HepG2 (cell line): ENCODE data around the gene SORL1-AS1.

Source experiments
- AHR ChIP-seq: IDR thresholded peaks from 2 replicates; pipeline ENCODE4 v1.6.1; 2018; ENCODE audit warnings: missing genetic modification reagents, missing compliant biosample characterization
- BRD4 ChIP-seq: sonication (generic); formaldehyde crosslinking; IDR thresholded peaks from 2 replicates; pipeline ENCODE4 v1.4.0; 2020; ENCODE audit warnings: missing genetic modification reagents
- CREM ChIP-seq, 2 experiments: sonication (generic) in 1 of 2; formaldehyde crosslinking in 1 of 2; IDR thresholded peaks; 2 replicates each; pipeline versions ENCODE4 v1.4.0 to v1.6.1; 2016 to 2020; ENCODE audit warnings: antibody characterized with exemption in 1 of 2, mild to moderate bottlenecking in 1 of 2, missing genetic modification reagents in 1 of 2
- EP300 ChIP-seq, 3 experiments: sonication (generic) in 1 of 3; formaldehyde crosslinking in 1 of 3; IDR thresholded peaks; 2 replicates each; pipeline versions ENCODE4 v1.5.1 to v1.6.1; 2011 to 2020; ENCODE audit warnings: low read depth in 2 of 3, low read length in 2 of 3, borderline replicate concordance in 1 of 3, improper control_type of control experiment in 1 of 3, mild to moderate bottlenecking in 1 of 3, missing genetic modification reagents in 1 of 3, moderate library complexity in 1 of 3
- HCFC1 ChIP-seq: fragments of 150-350 bp; IDR thresholded peaks from 2 replicates; pipeline ENCODE4 v1.6.1; 2014; ENCODE audit warnings: low read depth, low read length
- ISL2 ChIP-seq: sonication (generic); formaldehyde crosslinking; IDR thresholded peaks from 2 replicates; pipeline ENCODE4 v1.5.0; 2020; ENCODE audit warnings: missing genetic modification reagents
- LCORL ChIP-seq, 2 experiments: fragments of 450-650 bp in 1 of 2; sonication (generic) in 1 of 2; formaldehyde crosslinking in 1 of 2; IDR thresholded peaks; 2 replicates each; pipeline versions ENCODE4 v1.5.0 to v1.6.1; 2017 to 2020; ENCODE audit warnings: antibody characterized with exemption in 1 of 2, missing genetic modification reagents in 1 of 2
- MAF1 ChIP-seq: sonication (generic); formaldehyde crosslinking; IDR thresholded peaks from 2 replicates; pipeline ENCODE4 v1.5.0; 2020; ENCODE audit warnings: missing genetic modification reagents, borderline replicate concordance
- MEF2D ChIP-seq: sonication (generic); formaldehyde crosslinking; IDR thresholded peaks from 2 replicates; pipeline ENCODE4 v1.5.1; 2020; ENCODE audit warnings: mild to moderate bottlenecking, missing genetic modification reagents
- POLR2AphosphoS5 ChIP-seq: IDR thresholded peaks from 2 replicates; pipeline ENCODE4 v1.6.1; 2012; ENCODE audit warnings: low read depth, low read length
- SMARCC2 ChIP-seq: fragments of 450-650 bp; IDR thresholded peaks from 2 replicates; pipeline ENCODE4 v1.6.1; 2017; ENCODE audit warnings: antibody characterized with exemption, mild to moderate bottlenecking
- TFAP4 ChIP-seq: sonication (generic); IDR thresholded peaks from 2 replicates; pipeline ENCODE4 v1.6.1; 2016; ENCODE audit warnings: low read depth, borderline replicate concordance
- ZBTB49 ChIP-seq: sonication (generic); formaldehyde crosslinking; IDR thresholded peaks from 2 replicates; pipeline ENCODE4 v1.4.0; 2020; ENCODE audit warnings: missing genetic modification reagents, borderline replicate concordance
- ZFP41 ChIP-seq: sonication (generic); formaldehyde crosslinking; IDR thresholded peaks from 2 replicates; pipeline ENCODE4 v1.4.0; 2020; ENCODE audit warnings: mild to moderate bottlenecking, missing genetic modification reagents, borderline replicate concordance
- ZFY ChIP-seq: sonication (generic); formaldehyde crosslinking; IDR thresholded peaks from 2 replicates; pipeline ENCODE4 v1.4.0; 2020; ENCODE audit warnings: missing genetic modification reagents
- ZKSCAN1 ChIP-seq: fragments of 150-350 bp; IDR thresholded peaks from 2 replicates; pipeline ENCODE4 v1.6.1; 2014; ENCODE audit warnings: low read length
- ZKSCAN8 ChIP-seq: IDR thresholded peaks from 2 replicates; pipeline ENCODE4 v1.6.1; 2016; ENCODE audit warnings: borderline replicate concordance, missing genetic modification reagents, missing compliant biosample characterization
- ZNF207 ChIP-seq: fragments of 450-650 bp; IDR thresholded peaks from 2 replicates; pipeline ENCODE4 v1.6.1; 2016; ENCODE audit warnings: antibody characterized with exemption, borderline replicate concordance
- ZNF225 ChIP-seq: sonication (generic); formaldehyde crosslinking; IDR thresholded peaks from 2 replicates; pipeline ENCODE4 v1.4.0; 2020; ENCODE audit warnings: mild to moderate bottlenecking, missing genetic modification reagents
- ZNF251 ChIP-seq: sonication (generic); formaldehyde crosslinking; IDR thresholded peaks from 2 replicates; pipeline ENCODE4 v1.9.0; 2021; ENCODE audit warnings: mild to moderate bottlenecking, missing genetic modification reagents
- ZNF749 ChIP-seq: sonication (generic); formaldehyde crosslinking; IDR thresholded peaks from 2 replicates; pipeline ENCODE4 v1.8.0; 2022; ENCODE audit warnings: mild to moderate bottlenecking, missing genetic modification reagents, moderate library complexity, borderline replicate concordance
- ZNF83 ChIP-seq: sonication (generic); formaldehyde crosslinking; IDR thresholded peaks from 2 replicates; pipeline ENCODE4 v1.4.0; 2020; ENCODE audit warnings: missing genetic modification reagents, mild to moderate bottlenecking, borderline replicate concordance
- TF ChIP-seq, protein P1 (sequence below): sonication (generic); formaldehyde crosslinking; IDR thresholded peaks from 2 replicates; pipeline ENCODE4 v1.4.0; 2020; ENCODE audit warnings: missing genetic modification reagents, low read depth, mild to moderate bottlenecking, borderline replicate concordance
- TF ChIP-seq, protein P2 (sequence below): sonication (generic); formaldehyde crosslinking; IDR thresholded peaks from 2 replicates; pipeline ENCODE4 v1.4.0; 2020; ENCODE audit warnings: mild to moderate bottlenecking, missing genetic modification reagents
- TF ChIP-seq, protein P3 (sequence below): sonication (generic); formaldehyde crosslinking; IDR thresholded peaks from 2 replicates; pipeline ENCODE4 v1.5.1; 2020; ENCODE audit warnings: mild to moderate bottlenecking, missing genetic modification reagents, moderate library complexity

SORL1-AS1 gene

DNA sequence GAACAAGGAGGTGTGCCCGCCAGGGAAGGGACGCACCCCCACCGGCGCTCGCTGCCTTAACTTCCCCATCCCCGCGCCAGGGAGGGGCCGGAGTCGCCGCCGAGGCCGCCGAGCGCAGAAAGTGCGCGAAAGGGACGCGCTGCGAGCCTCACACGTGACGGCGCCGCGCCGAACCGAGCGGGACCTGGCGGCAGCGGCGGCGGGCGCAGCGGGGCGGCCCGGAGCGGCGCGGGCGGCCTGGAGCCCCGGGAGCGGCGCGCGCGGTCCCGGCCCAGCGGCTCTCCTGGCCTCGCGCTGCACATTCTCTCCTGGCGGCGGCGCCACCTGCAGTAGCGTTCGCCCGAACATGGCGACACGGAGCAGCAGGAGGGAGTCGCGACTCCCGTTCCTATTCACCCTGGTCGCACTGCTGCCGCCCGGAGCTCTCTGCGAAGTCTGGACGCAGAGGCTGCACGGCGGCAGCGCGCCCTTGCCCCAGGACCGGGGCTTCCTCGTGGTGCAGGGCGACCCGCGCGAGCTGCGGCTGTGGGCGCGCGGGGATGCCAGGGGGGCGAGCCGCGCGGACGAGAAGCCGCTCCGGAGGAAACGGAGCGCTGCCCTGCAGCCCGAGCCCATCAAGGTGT lies 670 bp downstream of the SORL1-AS1 start, which contains the start of gene SORL1 (continued):
- TF ChIP-seq ISL2 (CRISPR knock-in tag) (no peak; the same call in 1 of the 2 replicates), ZNF225 (CRISPR knock-in tag) (0 out of 2 replicates have a peak, but pooled peaks have one; percentile 38), ZNF251 (CRISPR knock-in tag) (0 out of 2 replicates have a peak, but pooled peaks have one; percentile 0), POLR2AphosphoS5 (peak; percentile 72), ZNF207 (no peak), SMARCC2 (no peak), AHR (no peak), HCFC1 (no peak), MAF1 (CRISPR knock-in tag) (no peak), TFAP4 (no peak), EP300 (IDR thresholded peaks at IDR 0.05; ENCODE audit: low read depth in 2 of 2, low read length in 2 of 2) (no peak), EP300 (CRISPR knock-in tag; IDR thresholded peaks at IDR 0.05; ENCODE audit: borderline replicate concordance) (peak; percentile 21; the same call in 1 of the 2 replicates), ZKSCAN8 (CRISPR knock-in tag) (0 out of 2 replicates have a peak, but pooled peaks have one; percentile 16), CREM (IDR thresholded peaks at IDR 0.05) (no peak), CREM (CRISPR knock-in tag; IDR thresholded peaks at IDR 0.05) (no peak), ZNF749 (CRISPR knock-in tag) (0 out of 2 replicates have a peak, but pooled peaks have one; percentile 21), ZKSCAN1 (no peak), LCORL (IDR thresholded peaks at IDR 0.05) (no peak), LCORL (CRISPR knock-in tag; IDR thresholded peaks at IDR 0.05) (0 out of 2 replicates have a peak, but pooled peaks have one; percentile 19), ZBTB49 (CRISPR knock-in tag) (no peak), MEF2D (CRISPR knock-in tag) (no peak), ZNF83 (CRISPR knock-in tag) (no peak), BRD4 (CRISPR knock-in tag) (peak; percentile 87; the same call in 1 of the 2 replicates), ZFY (CRISPR knock-in tag) (peak; percentile 64), ZFP41 (no peak; the same call in 1 of the 2 replicates)
- TF ChIP-seq, protein P1, sequence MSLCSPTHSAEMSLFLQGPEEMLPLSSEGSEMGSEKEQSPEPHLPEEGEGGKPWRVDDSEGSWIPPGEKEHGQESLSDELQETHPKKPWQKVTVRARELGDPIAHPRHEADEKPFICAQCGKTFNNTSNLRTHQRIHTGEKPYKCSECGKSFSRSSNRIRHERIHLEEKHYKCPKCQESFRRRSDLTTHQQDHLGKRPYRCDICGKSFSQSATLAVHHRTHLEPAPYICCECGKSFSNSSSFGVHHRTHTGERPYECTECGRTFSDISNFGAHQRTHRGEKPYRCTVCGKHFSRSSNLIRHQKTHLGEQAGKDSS: peak; percentile 69; the same call in 1 of the 2 replicates
- TF ChIP-seq, protein P2, sequence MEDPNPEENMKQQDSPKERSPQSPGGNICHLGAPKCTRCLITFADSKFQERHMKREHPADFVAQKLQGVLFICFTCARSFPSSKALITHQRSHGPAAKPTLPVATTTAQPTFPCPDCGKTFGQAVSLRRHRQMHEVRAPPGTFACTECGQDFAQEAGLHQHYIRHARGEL: no peak
- TF ChIP-seq, protein P3, sequence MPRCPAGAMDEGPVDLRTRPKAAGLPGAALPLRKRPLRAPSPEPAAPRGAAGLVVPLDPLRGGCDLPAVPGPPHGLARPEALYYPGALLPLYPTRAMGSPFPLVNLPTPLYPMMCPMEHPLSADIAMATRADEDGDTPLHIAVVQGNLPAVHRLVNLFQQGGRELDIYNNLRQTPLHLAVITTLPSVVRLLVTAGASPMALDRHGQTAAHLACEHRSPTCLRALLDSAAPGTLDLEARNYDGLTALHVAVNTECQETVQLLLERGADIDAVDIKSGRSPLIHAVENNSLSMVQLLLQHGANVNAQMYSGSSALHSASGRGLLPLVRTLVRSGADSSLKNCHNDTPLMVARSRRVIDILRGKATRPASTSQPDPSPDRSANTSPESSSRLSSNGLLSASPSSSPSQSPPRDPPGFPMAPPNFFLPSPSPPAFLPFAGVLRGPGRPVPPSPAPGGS: peak; percentile 77
